ENCODE results near the gene ZNF740.
"Not testable (repeated sequence)": the region's sequence is repeated elsewhere in the genome, so short reads cannot be mapped to it uniquely, and the experiment has no call there.

Gene ZNF740

GRCh38 chr12:53195516-53196420 is 15.2 kb downstream of the ZNF740 start:
- Histone ChIP-seq H3K36me3 (ENCODE audit: control insufficient read depth, insufficient read depth, low read length) (no peaks in the 10 kb centered on the region), H3K27ac (ENCODE audit: low read depth, low read length) (no peak overlapping the region), H3K4me1 (ENCODE audit: control insufficient read depth, insufficient read depth, low read length) (0 out of 2 replicates have a peak, but pooled peaks cover 4% of the 10 kb centered on the region), H3K9ac (ENCODE audit: low read depth, low read length) (no peak overlapping the region), H3K9me3 (ENCODE audit: control insufficient read depth, insufficient read depth, low read length) (no peaks in the 10 kb centered on the region), H3K27me3 (ENCODE audit: control insufficient read depth, insufficient read depth, low read length) (peaks cover 77% of the 10 kb centered on the region), H3K4me3 (ENCODE audit: low read depth, low read length) (no peak overlapping the region)

GRCh38 chr12:53196486-53196885 is 16.0 kb downstream of the ZNF740 start:
- H3K27ac ChIP-seq (ENCODE audit: low read depth, low read length), result no peak overlapping the region
- H3K36me3 ChIP-seq (ENCODE audit: control insufficient read depth, insufficient read depth, low read length), result no peaks in the 10 kb centered on the region
- no peaks in the 10 kb centered on the region for H3K9me3 ChIP-seq (ENCODE audit: control insufficient read depth, insufficient read depth, low read length)
- H3K4me1 ChIP-seq (ENCODE audit: control insufficient read depth, insufficient read depth, low read length), result 0 out of 2 replicates have a peak, but pooled peaks cover 4% of the 10 kb centered on the region
- peaks cover 78% of the 10 kb centered on the region for H3K27me3 ChIP-seq (ENCODE audit: control insufficient read depth, insufficient read depth, low read length)
- no peak overlapping the region for H3K4me3 ChIP-seq (ENCODE audit: low read depth, low read length)
- H3K9ac ChIP-seq (ENCODE audit: low read depth, low read length), result no peak overlapping the region

GRCh38 chr12:53197011-53197640 is 16.6 kb downstream of the ZNF740 start:
- H3K27me3 ChIP-seq (ENCODE audit: control insufficient read depth, insufficient read depth, low read length), result peaks cover 78% of the 10 kb centered on the region
- peak overlapping the region; percentile 47; the same call in 1 of the 2 replicates for H3K4me3 ChIP-seq (ENCODE audit: low read depth, low read length)
- H3K9me3 ChIP-seq (ENCODE audit: control insufficient read depth, insufficient read depth, low read length), result no peaks in the 10 kb centered on the region
- H3K9ac ChIP-seq (ENCODE audit: low read depth, low read length), result no peak overlapping the region
- 0 out of 2 replicates have a peak, but pooled peaks cover 4% of the 10 kb centered on the region for H3K4me1 ChIP-seq (ENCODE audit: control insufficient read depth, insufficient read depth, low read length)
- H3K36me3 ChIP-seq (ENCODE audit: control insufficient read depth, insufficient read depth, low read length), result no peaks in the 10 kb centered on the region
- H3K27ac ChIP-seq (ENCODE audit: low read depth, low read length), result no peak overlapping the region

GRCh38 chr12:53198486-53199110 is 18.1 kb downstream of the ZNF740 start:
- no peaks in the 10 kb centered on the region for H3K9me3 ChIP-seq (ENCODE audit: control insufficient read depth, insufficient read depth, low read length)
- no peak overlapping the region for H3K27ac ChIP-seq (ENCODE audit: low read depth, low read length)
- 0 out of 2 replicates have a peak, but pooled peaks cover 4% of the 10 kb centered on the region for H3K4me1 ChIP-seq (ENCODE audit: control insufficient read depth, insufficient read depth, low read length)
- H3K27me3 ChIP-seq (ENCODE audit: control insufficient read depth, insufficient read depth, low read length), result peaks cover 68% of the 10 kb centered on the region
- H3K4me3 ChIP-seq (ENCODE audit: low read depth, low read length), result no peak overlapping the region
- H3K36me3 ChIP-seq (ENCODE audit: control insufficient read depth, insufficient read depth, low read length), result no peaks in the 10 kb centered on the region
- H3K9ac ChIP-seq (ENCODE audit: low read depth, low read length), result no peak overlapping the region

- Histone ChIP-seq H3K4me1 (ENCODE audit: control insufficient read depth, insufficient read depth, low read length) (0 out of 2 replicates have a peak, but pooled peaks cover 4% of the 10 kb centered on the region), H3K4me3 (ENCODE audit: low read depth, low read length) (no peak overlapping the region), H3K9me3 (ENCODE audit: control insufficient read depth, insufficient read depth, low read length) (no peaks in the 10 kb centered on the region), H3K36me3 (ENCODE audit: control insufficient read depth, insufficient read depth, low read length) (no peaks in the 10 kb centered on the region), H3K27me3 (ENCODE audit: control insufficient read depth, insufficient read depth, low read length) (peaks cover 57% of the 10 kb centered on the region), H3K27ac (ENCODE audit: low read depth, low read length) (no peak overlapping the region), H3K9ac (ENCODE audit: low read depth, low read length) (no peak overlapping the region)
Observed at GRCh38 chr12:53199700-53200099, 19.2 kb downstream of the ZNF740 start.

- peaks cover 53% of the 10 kb centered on the region for H3K27me3 ChIP-seq (ENCODE audit: control insufficient read depth, insufficient read depth, low read length)
- H3K4me3 ChIP-seq (ENCODE audit: low read depth, low read length), result no peak overlapping the region
- H3K36me3 ChIP-seq (ENCODE audit: control insufficient read depth, insufficient read depth, low read length), result no peaks in the 10 kb centered on the region
- 0 out of 2 replicates have a peak, but pooled peaks cover 4% of the 10 kb centered on the region for H3K4me1 ChIP-seq (ENCODE audit: control insufficient read depth, insufficient read depth, low read length)
- H3K27ac ChIP-seq (ENCODE audit: low read depth, low read length), result no peak overlapping the region
- no peaks in the 10 kb centered on the region for H3K9me3 ChIP-seq (ENCODE audit: control insufficient read depth, insufficient read depth, low read length)
- no peak overlapping the region for H3K9ac ChIP-seq (ENCODE audit: low read depth, low read length)
Observed at GRCh38 chr12:53200107-53200457, 19.6 kb downstream of the ZNF740 start.

GRCh38 chr12:53200458-53201176 is 20.1 kb downstream of the ZNF740 start:
- no peak overlapping the region for H3K27ac ChIP-seq (ENCODE audit: low read depth, low read length)
- no peak overlapping the region for H3K4me3 ChIP-seq (ENCODE audit: low read depth, low read length)
- H3K9ac ChIP-seq (ENCODE audit: low read depth, low read length), result no peak overlapping the region
- 0 out of 2 replicates have a peak, but pooled peaks cover 4% of the 10 kb centered on the region for H3K4me1 ChIP-seq (ENCODE audit: control insufficient read depth, insufficient read depth, low read length)
- H3K9me3 ChIP-seq (ENCODE audit: control insufficient read depth, insufficient read depth, low read length), result no peaks in the 10 kb centered on the region
- H3K27me3 ChIP-seq (ENCODE audit: control insufficient read depth, insufficient read depth, low read length), result peaks cover 47% of the 10 kb centered on the region
- H3K36me3 ChIP-seq (ENCODE audit: control insufficient read depth, insufficient read depth, low read length), result no peaks in the 10 kb centered on the region

GRCh38 chr12:53201177-53201541 is 20.6 kb downstream of the ZNF740 start:
- H3K36me3 ChIP-seq (ENCODE audit: control insufficient read depth, insufficient read depth, low read length), result no peaks in the 10 kb centered on the region
- H3K27me3 ChIP-seq (ENCODE audit: control insufficient read depth, insufficient read depth, low read length), result peaks cover 42% of the 10 kb centered on the region
- no peak overlapping the region for H3K27ac ChIP-seq (ENCODE audit: low read depth, low read length)
- no peaks in the 10 kb centered on the region for H3K9me3 ChIP-seq (ENCODE audit: control insufficient read depth, insufficient read depth, low read length)
- H3K4me1 ChIP-seq (ENCODE audit: control insufficient read depth, insufficient read depth, low read length), result 0 out of 2 replicates have a peak, but pooled peaks cover 4% of the 10 kb centered on the region
- no peak overlapping the region for H3K9ac ChIP-seq (ENCODE audit: low read depth, low read length)
- no peak overlapping the region for H3K4me3 ChIP-seq (ENCODE audit: low read depth, low read length)

- no peak overlapping the region for H3K27ac ChIP-seq (ENCODE audit: low read depth, low read length)
- H3K4me1 ChIP-seq (ENCODE audit: control insufficient read depth, insufficient read depth, low read length), result 0 out of 2 replicates have a peak, but pooled peaks cover 4% of the 10 kb centered on the region
- H3K9ac ChIP-seq (ENCODE audit: low read depth, low read length), result no peak overlapping the region
Observed at GRCh38 chr12:53201639-53202038, 21.1 kb downstream of the ZNF740 start.

GRCh38 chr12:53202316-53202715 is 21.8 kb downstream of the ZNF740 start:
- not testable (repeated sequence) for H3K4me1 ChIP-seq (ENCODE audit: control insufficient read depth, insufficient read depth, low read length); H3K27ac ChIP-seq (ENCODE audit: low read depth, low read length); H3K9ac ChIP-seq (ENCODE audit: low read depth, low read length); H3K9me3 ChIP-seq (ENCODE audit: control insufficient read depth, insufficient read depth, low read length); H3K36me3 ChIP-seq (ENCODE audit: control insufficient read depth, insufficient read depth, low read length); H3K4me3 ChIP-seq (ENCODE audit: low read depth, low read length)
- H3K27me3 ChIP-seq (ENCODE audit: control insufficient read depth, insufficient read depth, low read length), result peaks cover 30% of the 10 kb centered on the region

More at GRCh38 chr12:53201639-53202038, 21.1 kb downstream of the ZNF740 start:
- H3K36me3 ChIP-seq (ENCODE audit: control insufficient read depth, insufficient read depth, low read length), result no peaks in the 10 kb centered on the region
- peaks cover 37% of the 10 kb centered on the region for H3K27me3 ChIP-seq (ENCODE audit: control insufficient read depth, insufficient read depth, low read length)
- H3K4me3 ChIP-seq (ENCODE audit: low read depth, low read length), result no peak overlapping the region
- H3K9me3 ChIP-seq (ENCODE audit: control insufficient read depth, insufficient read depth, low read length), result no peaks in the 10 kb centered on the region

Measured in HUES48 (cell line).